HepG2 (cell line): ENCODE data around the gene WWC1. TPM values are rescaled to one million over a fixed set of nuclear protein-coding genes. Genes with fewer than 3 reads are reported as not detected.

Experiments
- ATAC-seq: fragments of 200-7000 bp; cut with Tn5 transposase; 3 replicates; pipeline ENCODE4 v1.9.1; 2020; ENCODE audit warnings: mild to moderate bottlenecking, moderate library complexity
- BruUV-seq: library from RNA; stranded (reverse); fragments of 400-500 nt; replicated peaks from 2 replicates; lab custom pipeline; 2021; lab: Mats Ljungman, UMichigan
- CTCF ChIA-PET: fragments of 300-600 bp; formaldehyde crosslinking; extraction: SDS; loops from one replicate; lab custom pipeline; 2021; ENCODE audit warnings: low total read pairs, inconsistent platforms, low intra/inter-chr PET ratio; lab: Yijun Ruan, JAX
- POLR2A ChIA-PET: fragments of 350-600 bp; sonication (Branson Sonifier 250); formaldehyde crosslinking; loops from one replicate; lab custom pipeline; 2020; ENCODE audit warnings: antibody characterized with exemption, inconsistent platforms; lab: Yijun Ruan, JAX
- DNase-seq: peaks from one replicate; pipeline ENCODE4 v3.0.0-alpha.2; 2015; ENCODE audit warnings: low spot score
- FAIRE-seq: peaks from 3 replicates; lab custom pipeline; 2011; peaks lifted over from hg19 to GRCh38; lab: Jason Lieb, UNC
- H2AFZ ChIP-seq: one replicate; pipeline ENCODE4 v1.6.1; 2011; ENCODE audit warnings: low read length, inconsistent platforms
- H3K27ac ChIP-seq: fragments of 300-600 bp; 3 replicates; pipeline ENCODE4 v1.8.0; 2011; ENCODE audit warnings: mixed run types, mild to moderate bottlenecking, mixed read lengths, low read length, inconsistent platforms; ENCODE audit not compliant: insufficient read depth; ENCODE audit errors: extremely low read length
- H3K27me3 ChIP-seq, 2 experiments: fragments of 200-600 bp in 1 of 2; 2 replicates in 1 of 2; 3 replicates in 1 of 2; pipeline versions ENCODE4 v1.6.0 to v1.8.0; 2011; ENCODE audit warnings: low read length in 2 of 2, mild to moderate bottlenecking in 2 of 2, moderate library complexity in 2 of 2, inconsistent platforms in 1 of 2; ENCODE audit not compliant: insufficient read depth in 2 of 2, control insufficient read depth in 1 of 2
- H3K36me3 ChIP-seq, 2 experiments: fragments of 200-600 bp in 1 of 2; replicated peaks in 1 of 2; 2 replicates in 1 of 2; 3 replicates in 1 of 2; pipeline versions ENCODE4 v1.5.1 to v1.8.0; 2011; ENCODE audit warnings: low read length in 2 of 2, inconsistent platforms in 1 of 2; ENCODE audit not compliant: insufficient read depth in 2 of 2, control insufficient read depth in 1 of 2
- H3K4me1 ChIP-seq: 2 replicates; pipeline ENCODE4 v1.5.1; 2012; ENCODE audit warnings: low read length, inconsistent platforms; ENCODE audit not compliant: insufficient read depth
- H3K4me2 ChIP-seq: 2 replicates; pipeline ENCODE4 v1.6.0; 2011; ENCODE audit warnings: low read depth, low read length, inconsistent platforms
- H3K4me3 ChIP-seq, 3 experiments: fragments of 200-600 bp in 1 of 3; sonication (generic), shearing (Covaris generic) in 1 of 3; replicated peaks in 1 of 3; 2 replicates each; pipeline ENCODE4 v1.5.1; 2011 to 2016; ENCODE audit warnings: low read length in 3 of 3, inconsistent platforms in 2 of 3, low read depth in 2 of 3, mild to moderate bottlenecking in 2 of 3, control low read depth in 1 of 3, mixed read lengths in 1 of 3; ENCODE audit not compliant: insufficient read depth in 1 of 3
- H3K79me2 ChIP-seq: one replicate; pipeline ENCODE4 v1.6.1; 2011; ENCODE audit warnings: low read length, inconsistent platforms; ENCODE audit not compliant: insufficient read depth
- H3K9ac ChIP-seq: 2 replicates; pipeline ENCODE4 v1.6.0; 2011; ENCODE audit warnings: mild to moderate bottlenecking, low read depth, low read length, inconsistent platforms; ENCODE audit not compliant: insufficient read depth
- H3K9me3 ChIP-seq: 2 replicates; pipeline ENCODE4 v1.5.1; 2012; ENCODE audit warnings: mild to moderate bottlenecking, low read length
- H4K20me1 ChIP-seq: 2 replicates; pipeline ENCODE4 v1.6.0; 2011; ENCODE audit warnings: inconsistent platforms, mild to moderate bottlenecking, low read length, moderate library complexity; ENCODE audit not compliant: insufficient read depth
- CERS6 ChIP-seq: sonication (generic); formaldehyde crosslinking; IDR thresholded peaks from 2 replicates; pipeline ENCODE4 v1.5.0; 2020; ENCODE audit warnings: missing genetic modification reagents
- CREM ChIP-seq, 2 experiments: sonication (generic) in 1 of 2; formaldehyde crosslinking in 1 of 2; IDR thresholded peaks; 2 replicates each; pipeline versions ENCODE4 v1.4.0 to v1.6.1; 2016 to 2020; ENCODE audit warnings: antibody characterized with exemption in 1 of 2, mild to moderate bottlenecking in 1 of 2, missing genetic modification reagents in 1 of 2
- HES4 ChIP-seq: sonication (generic); formaldehyde crosslinking; IDR thresholded peaks from 2 replicates; pipeline ENCODE4 v1.9.0; 2021; ENCODE audit warnings: mild to moderate bottlenecking, missing genetic modification reagents, borderline replicate concordance
- MAFF ChIP-seq: IDR thresholded peaks from 2 replicates; pipeline ENCODE4 v1.6.1; 2011; ENCODE audit warnings: low read depth, low read length, improper control_type of control experiment
- MAFK ChIP-seq, 2 experiments: IDR thresholded peaks in 1 of 2; conservative IDR thresholded peaks in 1 of 2; 2 replicates each; pipeline ENCODE4 v1.6.1; 2011; ENCODE audit warnings: improper control_type of control experiment in 2 of 2, low read length in 2 of 2
- MZF1 ChIP-seq: sonication (generic); formaldehyde crosslinking; IDR thresholded peaks from 2 replicates; pipeline ENCODE4 v1.8.1; 2023; ENCODE audit warnings: mild to moderate bottlenecking, missing genetic modification reagents, borderline replicate concordance
- REPIN1 ChIP-seq: sonication (generic); formaldehyde crosslinking; IDR thresholded peaks from 2 replicates; pipeline ENCODE4 v1.8.0; 2022; ENCODE audit warnings: missing genetic modification reagents, low read depth, mild to moderate bottlenecking, borderline replicate concordance
- SOX13 ChIP-seq, 3 experiments: fragments of 450-650 bp in 1 of 3; sonication (generic) in 1 of 3; formaldehyde crosslinking in 1 of 3; IDR thresholded peaks in 2 of 3; conservative IDR thresholded peaks in 1 of 3; 2 replicates each; pipeline versions ENCODE4 v1.5.0 to v1.6.1; 2016 to 2020; ENCODE audit warnings: antibody characterized with exemption in 1 of 3, mild to moderate bottlenecking in 1 of 3, missing compliant biosample characterization in 1 of 3, missing genetic modification reagents in 1 of 3, moderate library complexity in 1 of 3
- TCF7 ChIP-seq: sonication (generic); IDR thresholded peaks from 2 replicates; pipeline ENCODE4 v1.6.1; 2016; ENCODE audit warnings: antibody characterized with exemption, low read depth
- THAP8 ChIP-seq: sonication (generic); formaldehyde crosslinking; IDR thresholded peaks from 2 replicates; pipeline ENCODE4 v1.5.1; 2020; ENCODE audit warnings: missing genetic modification reagents, mild to moderate bottlenecking, borderline replicate concordance
- ZBTB1 ChIP-seq: sonication (generic); formaldehyde crosslinking; IDR thresholded peaks from 2 replicates; pipeline ENCODE4 v1.4.0; 2020; ENCODE audit warnings: missing genetic modification reagents, borderline replicate concordance
- ZFP41 ChIP-seq: sonication (generic); formaldehyde crosslinking; IDR thresholded peaks from 2 replicates; pipeline ENCODE4 v1.4.0; 2020; ENCODE audit warnings: mild to moderate bottlenecking, missing genetic modification reagents, borderline replicate concordance
- ZNF503 ChIP-seq: sonication (generic); formaldehyde crosslinking; IDR thresholded peaks from 2 replicates; pipeline ENCODE4 v1.4.0; 2020; ENCODE audit warnings: missing genetic modification reagents
- ZNF546 ChIP-seq: sonication (generic); formaldehyde crosslinking; conservative IDR thresholded peaks from 2 replicates; pipeline ENCODE4 v1.8.1; 2023; ENCODE audit warnings: mild to moderate bottlenecking, missing genetic modification reagents
- ZNF766 ChIP-seq: sonication (generic); formaldehyde crosslinking; IDR thresholded peaks from 2 replicates; pipeline ENCODE4 v1.5.0; 2020; ENCODE audit warnings: missing genetic modification reagents, borderline replicate concordance
- ZZZ3 ChIP-seq: sonication (generic); formaldehyde crosslinking; IDR thresholded peaks from 2 replicates; pipeline ENCODE4 v1.4.0; 2020; ENCODE audit warnings: missing genetic modification reagents, mild to moderate bottlenecking, borderline replicate concordance
- WGBS: methylation state at CpG from one replicate; pipeline ENCODE4 v1.1.6; 2017; ENCODE audit warnings: low lambda C conversion rate; 5-methylcytosine and 5-hydroxymethylcytosine counted together
- in situ Hi-C: cut with HindIII; loops from 2 replicates; pipeline ENCODE4 v1.10.0; 2017; ENCODE audit warnings: low pct_unique_long_range_greater_than_20kb; ENCODE audit not compliant: extremely low pct_ligation_motif_present
- intact Hi-C: fragments of 100-400 bp; cut with micrococcal nuclease; formaldehyde crosslinking; loops from one replicate; pipeline ENCODE4 v1.10.0; 2022; ENCODE audit not compliant: unreplicated experiment
- polyA plus RNA-seq, 8 experiments: library from polyadenylated mRNA; depleted of rRNA in 3 of 8; stranded (reverse) in 7 of 8; unstranded in 1 of 8; fragments of >200 nt; fragmentation: Illumina TruSeq in 4 of 8; extraction: Trizol in 4 of 8; gene quantifications; 2 replicates each; pipeline versions ENCODE4 v1.2.1 to v1.2.3, GENCODE V29; 2011 to 2016; ENCODE audit warnings: low read depth in 4 of 8, missing spikeins in 1 of 8, mixed read lengths in 1 of 8; ENCODE audit not compliant: insufficient read depth in 1 of 8
- total RNA-seq, 5 experiments: library from RNA; depleted of rRNA; stranded (reverse); fragments of >200 nt; fragmentation: Illumina TruSeq; extraction: Trizol; gene quantifications; 2 replicates each; pipeline ENCODE4 v1.2.3, GENCODE V29; 2016; ENCODE audit warnings: low read depth in 1 of 5

The WWC1 gene
- total and polyA plus RNA-seq, 2 of the 13 experiments (the other 11 are each of a cell fraction or from before 2014, with no cell fraction given) = 8.3 to 17.9 TPM

- no peak for TF ChIP-seq HES4
- no peak for TF ChIP-seq SOX13 (IDR thresholded peaks at IDR 0.05)
- peak in 1 of 2 experiments; percentile 44; a peak in 1 of 4 replicates for TF ChIP-seq SOX13 (CRISPR knock-in tag; conservative IDR thresholded peaks at IDR 0.05 in 1 of 2, IDR thresholded peaks at IDR 0.05 in 1 of 2)
- TF ChIP-seq ZFP41 (CRISPR knock-in tag) = no peak
These were observed 189.9 kb downstream of the WWC1 start (continued) for GRCh38 chr5:168481330-168481788.

GRCh38 chr5:168482361-168482760, 190.9 kb downstream of the WWC1 start:
- BruUV-seq = no TSS peak
- ChIA-PET POLR2A (no interaction called here), CTCF (no interaction called here)
- Histone ChIP-seq H3K79me2 (peaks cover 10% of the 10 kb centered on the region), H3K9me3 (no peaks in the 10 kb centered on the region), H4K20me1 (peaks cover 2% of the 10 kb centered on the region; the same call in 1 of the 2 replicates), H3K36me3 (no peaks in the 10 kb centered on the region), H3K4me1 (peaks cover 25% of the 10 kb centered on the region), H3K4me2 (peak overlapping the region; percentile 71), H3K4me3 (peak overlapping the region in 1 of 3 experiments; percentile 28; a peak in 2 of 6 replicates), H3K9ac (peak overlapping the region; percentile 10; the same call in 1 of the 2 replicates), H3K27me3 (no peaks in the 10 kb centered on the region; a peak in 1 of 5 replicates), H3K27ac (no peak overlapping the region), H2AFZ (peak overlapping the region; percentile 81)
- FAIRE-seq (no peak), DNase-seq (no peak), ATAC-seq (0 out of 3 replicates have a peak, but pooled peaks have one; percentile 5)
- TF ChIP-seq ZNF766 (CRISPR knock-in tag) (no peak), MZF1 (CRISPR knock-in tag) (no peak), CERS6 (CRISPR knock-in tag) (no peak), MAFK (conservative IDR thresholded peaks at IDR 0.05 in 1 of 2, IDR thresholded peaks at IDR 0.05 in 1 of 2; ENCODE audit: low read length in 2 of 2) (peak; percentile 43 to 56; a peak in 1 of 4 replicates), CREM (IDR thresholded peaks at IDR 0.05) (no peak), CREM (CRISPR knock-in tag; IDR thresholded peaks at IDR 0.05) (no peak), ZNF503 (no peak), ZZZ3 (no peak), REPIN1 (CRISPR knock-in tag) (no peak), MAFF (peak; percentile 51), ZBTB1 (CRISPR knock-in tag) (no peak), THAP8 (CRISPR knock-in tag) (no peak), ZNF546 (no peak), TCF7 (no peak)
- in situ Hi-C loops (loop anchor here (10.0 kb wide), 1 partner anchor 218 kb away; no protein-coding TSS in a partner anchor), intact Hi-C loops (loop anchor here (10.0 kb wide), 1 partner anchor 92 kb away; the partner anchor contains the start of gene PANK3)
- 2% methylated on average over 5 of the region's 5 CpGs for WGBS
